ENCODE results near the gene TM9SF4.
"Not testable (repeated sequence)": the region's sequence is repeated elsewhere in the genome, so short reads cannot be mapped to it uniquely, and the experiment has no call there.

TM9SF4 gene

GRCh38 chr20:32160341-32160740 is 50.8 kb downstream of the TM9SF4 start:
- DNase-seq = no peak

- no peak for DNase-seq
These were observed 52.8 kb downstream of the TM9SF4 start for GRCh38 chr20:32162351-32162750.

- no peak for DNase-seq
These were observed 54.4 kb downstream of the TM9SF4 start for GRCh38 chr20:32163951-32164350.

- no peak for DNase-seq
These were observed 55.6 kb downstream of the TM9SF4 start for GRCh38 chr20:32164984-32165735.

- DNase-seq = no peak
These were observed 56.5 kb downstream of the TM9SF4 start for GRCh38 chr20:32165836-32166545.

GRCh38 chr20:32167552-32167951 is 58.0 kb downstream of the TM9SF4 start:
- DNase-seq = no peak

GRCh38 chr20:32168184-32168910 is 58.8 kb downstream of the TM9SF4 start:
- no peak for DNase-seq

GRCh38 chr20:32177696-32178095 is 68.2 kb downstream of the TM9SF4 start:
- not testable (repeated sequence) for DNase-seq

- DNase-seq = no peak
These were observed 70.0 kb downstream of the TM9SF4 start for GRCh38 chr20:32179515-32179914.

GRCh38 chr20:32179934-32180333 is 70.4 kb downstream of the TM9SF4 start:
- no peak for DNase-seq

GRCh38 chr20:32181606-32182005 is 72.1 kb downstream of the TM9SF4 start:
- DNase-seq = no peak

GRCh38 chr20:32183947-32184635 is 74.6 kb downstream of the TM9SF4 start:
- DNase-seq = no peak

- DNase-seq = no peak
These were observed 75.6 kb downstream of the TM9SF4 start for GRCh38 chr20:32184961-32185603.

- no peak for DNase-seq
These were observed 77.0 kb downstream of the TM9SF4 start for GRCh38 chr20:32186506-32186905.

- DNase-seq = no peak
These were observed 79.0 kb downstream of the TM9SF4 start for GRCh38 chr20:32188376-32189122.

GRCh38 chr20:32189123-32189410 is 79.6 kb downstream of the TM9SF4 start:
- no peak for DNase-seq

GRCh38 chr20:32189691-32190615 is 80.4 kb downstream of the TM9SF4 start:
- peak; percentile 47 for DNase-seq

- no peak for DNase-seq
These were observed 81.3 kb downstream of the TM9SF4 start for GRCh38 chr20:32190616-32191415.

- DNase-seq = no peak
These were observed 81.9 kb downstream of the TM9SF4 start for GRCh38 chr20:32191422-32191821.

GRCh38 chr20:32191873-32192272 is 82.4 kb downstream of the TM9SF4 start:
- no peak for DNase-seq

Measured in activated CD8-positive, alpha-beta memory T cell treated with anti-CD3 and anti-CD28 coated beads, Interleukin-2, amount 50 U/mL, for 4 hours (primary cell).